ENCODE results near the gene MAP3K10.

MAP3K10 gene

DNA sequence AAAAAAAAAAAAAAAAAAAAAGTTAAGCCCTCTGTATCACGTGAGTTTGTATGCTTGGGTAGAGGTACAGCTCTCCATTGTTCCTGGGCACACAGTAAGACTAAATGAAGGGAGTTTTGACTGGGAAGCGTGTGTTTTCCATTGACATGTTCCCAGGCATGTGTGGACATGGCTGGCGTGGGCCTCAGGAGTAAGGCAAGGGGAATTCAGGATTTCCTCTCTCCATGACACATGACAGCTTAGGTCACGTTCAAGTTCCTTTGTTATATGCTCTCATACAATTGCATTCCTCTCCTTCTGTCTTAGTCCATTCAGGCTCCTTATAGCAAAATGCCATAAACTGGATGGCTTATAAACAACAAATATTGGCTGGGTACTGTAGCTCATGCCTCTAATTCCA lies 17.1 kb upstream of the MAP3K10 start:
- no peak for DNase-seq

DNA sequence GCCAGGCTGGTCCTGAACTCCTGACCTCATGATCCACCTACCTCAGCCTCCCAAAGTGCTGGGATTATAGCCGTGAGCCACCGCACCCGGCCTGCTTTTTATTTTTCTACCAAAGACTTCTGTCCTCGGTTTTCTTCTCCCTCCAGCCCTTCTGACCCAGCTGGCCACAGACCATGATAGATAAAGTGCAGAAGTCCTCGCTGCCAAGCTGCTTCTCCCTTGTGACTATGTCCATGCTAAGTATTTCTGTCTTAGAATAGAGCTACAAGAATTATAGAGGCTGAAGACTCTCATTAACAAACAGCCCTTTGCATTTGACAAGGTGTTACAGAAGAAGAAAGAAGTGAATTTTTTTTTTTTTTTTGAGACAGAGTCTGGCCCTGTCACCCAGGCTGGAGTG lies 15.4 kb upstream of the MAP3K10 start:
- no peak for DNase-seq

DNA sequence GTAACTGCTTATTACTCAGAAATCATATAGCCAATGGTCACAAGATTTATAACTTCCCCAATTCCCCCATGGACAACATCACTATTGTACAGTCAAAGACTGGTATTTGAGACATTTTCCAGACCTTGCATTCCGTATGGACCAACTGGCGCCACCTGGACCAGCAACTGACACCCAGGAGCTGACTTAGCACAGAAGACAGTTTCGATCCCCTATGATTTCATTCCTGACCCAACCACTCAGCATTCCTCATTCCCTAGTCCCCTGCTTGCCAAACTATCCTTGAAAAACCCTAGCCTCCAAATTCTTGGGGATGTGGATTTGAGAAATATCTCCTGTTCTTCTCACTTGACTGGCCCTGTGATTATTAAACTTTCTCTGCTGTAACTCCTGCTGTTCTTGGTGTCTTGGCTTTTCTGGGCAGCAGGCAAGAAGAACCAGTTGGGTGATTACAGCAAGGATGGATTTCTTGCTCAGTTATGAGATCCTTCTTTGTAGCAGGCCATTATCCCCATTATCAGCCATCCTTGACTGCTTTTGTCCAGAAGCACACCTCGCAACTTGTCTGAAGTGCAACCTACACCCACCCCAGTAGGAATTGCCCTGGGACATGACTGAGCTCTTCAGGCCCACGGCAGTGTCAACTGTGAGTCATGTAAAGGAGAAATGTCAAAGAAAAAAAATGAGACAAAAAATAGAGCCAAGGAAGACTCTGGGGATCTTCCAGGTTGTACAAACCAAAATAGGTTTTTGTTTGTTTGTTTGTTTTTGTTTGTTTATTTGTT lies 13.7 kb upstream of the MAP3K10 start:
- no peak for DNase-seq

DNA sequence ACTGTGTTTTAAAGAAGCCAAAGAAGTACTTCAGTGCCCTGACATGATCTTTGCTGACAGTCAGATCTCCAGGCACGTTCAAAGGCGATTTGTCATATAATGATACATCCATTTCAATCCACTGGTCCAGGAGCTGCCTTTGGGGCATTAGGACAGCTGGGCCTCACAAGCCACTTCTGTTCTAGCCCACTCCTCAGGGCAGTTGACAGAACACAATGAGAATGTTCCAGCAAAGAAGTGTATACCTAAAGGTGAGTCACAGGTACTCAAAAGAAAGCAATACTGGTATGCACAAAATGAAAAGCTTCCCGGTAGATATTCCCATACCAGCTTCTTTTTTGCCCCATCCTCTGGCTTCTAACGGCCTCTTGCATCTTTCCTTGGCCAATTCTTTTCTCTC lies 12.5 kb upstream of the MAP3K10 start:
- DNase-seq: no peak

DNA sequence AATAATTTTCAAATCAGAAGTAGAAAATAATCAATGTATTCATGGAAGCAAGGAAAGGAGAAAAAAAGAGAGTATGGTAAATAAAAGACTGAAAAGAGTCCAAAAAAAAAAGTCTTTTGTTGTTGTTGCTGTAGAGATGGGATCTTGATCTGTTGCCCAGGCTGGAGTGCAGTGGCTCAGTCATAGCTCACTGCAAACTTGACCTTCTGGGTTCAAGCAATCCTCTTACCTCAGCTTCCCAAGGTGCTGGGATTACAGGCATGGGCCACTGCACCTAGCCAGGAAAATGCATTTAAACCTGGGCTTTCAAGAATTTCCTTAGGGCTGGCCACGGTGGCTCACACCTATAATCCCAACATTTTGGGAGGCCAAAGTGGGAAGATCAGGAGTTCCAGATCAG lies 7.0 kb upstream of the MAP3K10 start:
- no peak for DNase-seq

DNA sequence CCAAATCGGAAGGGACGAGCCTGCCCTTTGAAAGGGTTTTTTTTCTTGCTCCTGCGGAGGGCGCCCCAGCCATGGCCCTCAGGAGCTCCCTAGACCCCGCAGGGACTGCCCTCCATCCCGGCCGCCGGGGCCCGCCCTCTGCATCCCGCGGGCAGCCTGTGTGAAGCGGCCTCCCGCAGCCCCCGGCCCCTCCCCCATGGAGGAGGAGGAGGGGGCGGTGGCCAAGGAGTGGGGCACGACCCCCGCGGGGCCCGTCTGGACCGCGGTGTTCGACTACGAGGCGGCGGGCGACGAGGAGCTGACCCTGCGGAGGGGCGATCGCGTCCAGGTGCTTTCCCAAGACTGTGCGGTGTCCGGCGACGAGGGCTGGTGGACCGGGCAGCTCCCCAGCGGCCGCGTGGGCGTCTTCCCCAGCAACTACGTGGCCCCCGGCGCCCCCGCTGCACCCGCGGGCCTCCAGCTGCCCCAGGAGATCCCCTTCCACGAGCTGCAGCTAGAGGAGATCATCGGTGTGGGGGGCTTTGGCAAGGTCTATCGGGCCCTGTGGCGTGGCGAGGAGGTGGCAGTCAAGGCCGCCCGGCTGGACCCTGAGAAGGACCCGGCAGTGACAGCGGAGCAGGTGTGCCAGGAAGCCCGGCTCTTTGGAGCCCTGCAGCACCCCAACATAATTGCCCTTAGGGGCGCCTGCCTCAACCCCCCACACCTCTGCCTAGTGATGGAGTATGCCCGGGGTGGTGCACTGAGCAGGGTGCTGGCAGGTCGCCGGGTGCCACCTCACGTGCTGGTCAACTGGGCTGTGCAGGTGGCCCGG lies 815 bp downstream of the MAP3K10 start:
- peak; percentile 13 for DNase-seq

DNA sequence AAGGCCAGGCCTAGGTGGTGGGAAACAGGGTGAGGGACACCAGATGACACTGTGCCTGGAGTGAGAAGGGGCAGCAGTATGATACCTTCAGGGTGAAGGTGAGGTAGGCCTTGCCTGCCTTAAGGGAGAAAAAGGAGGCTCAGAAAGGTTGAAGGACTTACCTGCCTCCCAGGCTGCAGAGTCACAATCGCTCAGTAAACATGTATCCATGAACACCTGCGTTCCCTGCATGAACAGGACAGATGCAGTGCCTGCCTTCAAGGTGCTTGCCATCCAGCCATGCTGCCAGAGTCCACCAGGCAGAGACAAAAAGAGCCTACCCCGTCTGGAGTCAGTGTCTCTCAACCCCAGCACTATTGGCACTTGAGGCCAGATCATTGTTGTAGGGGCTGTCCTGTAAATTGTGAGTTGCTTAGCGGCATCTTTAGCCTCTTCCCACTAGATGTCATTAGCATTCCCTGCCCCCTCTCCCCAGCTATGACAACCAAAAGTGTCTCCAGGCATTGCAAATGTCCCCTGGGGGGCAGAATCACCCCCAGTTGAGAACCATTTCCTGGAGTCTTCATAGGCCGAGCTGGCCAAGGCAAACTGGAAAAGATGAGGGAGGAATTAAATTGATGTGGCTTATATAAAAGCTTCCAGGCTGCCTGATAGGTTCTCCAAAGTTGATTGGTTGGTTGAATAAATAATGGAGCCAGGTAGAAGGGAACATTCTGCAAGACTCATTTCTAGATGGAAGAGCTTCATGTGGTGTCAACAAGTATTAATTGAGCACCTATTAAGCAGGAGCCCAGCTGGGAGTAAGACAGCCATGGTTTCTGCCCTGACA lies 1.7 kb downstream of the MAP3K10 start:
- no peak for DNase-seq

DNA sequence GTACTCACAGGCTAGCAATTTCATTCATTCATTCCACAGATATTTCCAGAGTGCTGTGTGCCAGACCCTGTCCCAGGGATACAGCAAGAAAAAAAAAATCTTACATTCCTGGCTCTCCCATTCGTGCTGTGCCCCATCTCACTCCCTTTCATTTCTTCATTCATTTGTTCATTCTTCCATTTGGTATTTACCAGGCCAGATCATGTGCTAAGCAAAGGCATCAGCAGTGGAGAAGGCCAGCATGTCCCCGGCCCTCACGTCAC lies 2.3 kb downstream of the MAP3K10 start:
- DNase-seq: peak; percentile 38

DNA sequence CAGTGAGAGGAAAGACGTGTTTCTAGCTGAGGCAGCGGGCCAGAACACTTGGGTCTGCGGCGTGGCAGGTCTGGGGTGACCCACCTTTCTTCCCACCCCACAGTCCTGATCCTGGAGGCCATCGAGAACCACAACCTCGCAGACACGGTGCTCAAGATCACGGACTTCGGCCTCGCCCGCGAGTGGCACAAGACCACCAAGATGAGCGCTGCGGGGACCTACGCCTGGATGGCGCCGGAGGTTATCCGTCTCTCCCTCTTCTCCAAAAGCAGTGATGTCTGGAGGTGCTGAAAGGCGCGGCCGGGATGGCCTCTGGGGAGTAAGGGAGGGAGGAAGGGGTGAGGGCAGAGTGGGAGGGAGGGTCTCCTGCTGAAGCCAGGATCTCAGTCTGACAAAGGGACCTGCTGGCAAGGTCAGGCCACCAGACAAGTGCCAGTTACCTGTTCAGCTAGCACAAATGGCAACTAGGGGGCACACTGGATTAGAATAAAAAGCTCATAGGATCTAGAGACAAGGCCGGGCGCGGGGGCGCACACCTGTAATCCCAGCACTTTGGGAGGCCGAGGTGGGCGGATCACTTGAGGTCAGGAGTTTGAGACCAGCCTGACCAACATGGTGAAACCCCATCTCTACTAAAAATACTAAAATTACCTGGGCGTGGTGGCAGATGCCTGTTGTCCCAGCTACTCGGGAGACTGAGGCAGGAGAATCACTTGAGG lies 7.2 kb downstream of the MAP3K10 start:
- no peak for DNase-seq

DNA sequence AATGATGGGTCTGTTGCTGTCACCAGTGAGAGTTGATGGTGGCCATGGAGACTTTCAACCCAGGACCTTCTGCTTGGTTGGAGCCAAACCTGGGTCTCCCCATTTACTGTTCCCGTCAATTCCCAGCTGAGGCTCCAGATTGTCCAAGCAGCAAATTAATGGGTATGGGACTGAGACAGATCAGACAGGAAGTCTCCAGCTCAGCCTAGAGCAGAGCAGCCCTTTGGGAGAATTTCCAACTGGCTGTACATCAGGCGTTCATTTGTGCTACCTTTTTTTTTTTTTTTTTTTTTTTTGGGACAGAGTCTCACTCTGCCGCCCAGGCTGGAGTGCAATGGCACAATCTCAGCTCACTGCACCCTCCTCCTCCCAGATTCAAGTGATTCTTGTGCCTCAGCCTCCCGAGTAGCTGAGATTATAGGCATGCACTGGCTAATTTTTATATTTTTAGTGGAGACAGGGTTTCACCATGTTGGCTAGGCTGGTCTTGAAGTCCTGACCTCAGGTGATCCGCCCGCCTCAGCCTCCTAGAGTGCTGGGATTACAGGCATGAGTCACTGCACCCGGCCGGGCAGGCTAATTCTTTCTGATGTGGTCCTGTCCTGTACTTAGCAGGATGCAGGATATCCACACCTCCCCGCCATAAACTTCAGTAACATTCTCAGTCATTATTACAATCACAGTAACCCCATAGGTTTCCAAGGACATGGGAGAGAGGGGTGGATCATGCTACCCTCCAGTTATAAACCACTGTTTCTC lies 9.3 kb downstream of the MAP3K10 start:
- DNase-seq: no peak

DNA sequence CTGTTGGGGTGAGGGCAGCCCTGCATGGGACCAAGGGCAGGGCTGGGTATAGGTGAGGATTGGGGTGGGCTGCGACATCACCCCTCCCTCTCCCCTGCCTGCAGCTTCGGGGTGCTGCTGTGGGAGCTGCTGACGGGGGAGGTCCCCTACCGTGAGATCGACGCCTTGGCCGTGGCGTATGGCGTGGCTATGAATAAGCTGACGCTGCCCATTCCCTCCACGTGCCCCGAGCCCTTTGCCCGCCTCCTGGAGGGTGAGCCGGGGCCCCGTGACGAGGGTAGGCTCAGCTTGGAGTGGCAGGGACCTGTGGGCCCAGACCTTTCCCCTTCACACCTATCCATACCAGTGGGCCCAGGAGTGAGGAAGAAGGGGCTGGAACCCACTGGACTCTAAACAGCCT lies 13.2 kb downstream of the MAP3K10 start:
- DNase-seq: no peak

DNA sequence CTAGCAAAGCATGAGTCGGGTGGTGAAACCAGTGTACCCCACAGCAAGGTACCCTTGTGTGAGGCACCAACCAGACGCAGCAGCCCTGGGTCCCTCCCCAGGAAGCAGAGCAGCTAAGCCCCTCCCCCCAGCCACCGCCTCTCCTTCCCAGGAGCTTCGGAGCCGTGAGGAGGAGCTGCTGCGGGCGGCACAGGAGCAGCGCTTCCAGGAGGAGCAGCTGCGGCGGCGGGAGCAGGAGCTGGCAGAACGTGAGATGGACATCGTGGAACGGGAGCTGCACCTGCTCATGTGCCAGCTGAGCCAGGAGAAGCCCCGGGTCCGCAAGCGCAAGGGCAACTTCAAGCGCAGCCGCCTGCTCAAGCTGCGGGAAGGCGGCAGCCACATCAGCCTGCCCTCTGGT lies 14.5 kb downstream of the MAP3K10 start:
- DNase-seq: no peak

DNA sequence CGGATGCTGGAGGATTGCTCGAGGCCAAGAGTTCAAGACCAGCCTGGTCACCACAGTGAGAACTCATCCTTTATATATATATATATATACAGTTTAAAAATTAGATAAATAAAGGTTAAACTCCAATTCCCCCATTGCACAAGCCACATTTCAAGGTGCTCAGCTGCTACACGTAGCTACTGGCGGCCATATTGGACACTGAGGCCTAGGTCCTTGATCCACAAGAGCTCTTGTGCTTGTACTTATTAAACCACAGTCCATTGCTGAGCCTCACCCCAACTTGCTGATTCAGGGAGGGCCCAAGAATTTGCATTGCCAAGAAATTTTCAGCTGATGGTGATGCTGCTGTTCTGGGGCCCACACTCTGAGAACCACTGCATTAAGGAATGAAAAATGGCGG lies 17.4 kb downstream of the MAP3K10 start:
- no peak for DNase-seq

DNA sequence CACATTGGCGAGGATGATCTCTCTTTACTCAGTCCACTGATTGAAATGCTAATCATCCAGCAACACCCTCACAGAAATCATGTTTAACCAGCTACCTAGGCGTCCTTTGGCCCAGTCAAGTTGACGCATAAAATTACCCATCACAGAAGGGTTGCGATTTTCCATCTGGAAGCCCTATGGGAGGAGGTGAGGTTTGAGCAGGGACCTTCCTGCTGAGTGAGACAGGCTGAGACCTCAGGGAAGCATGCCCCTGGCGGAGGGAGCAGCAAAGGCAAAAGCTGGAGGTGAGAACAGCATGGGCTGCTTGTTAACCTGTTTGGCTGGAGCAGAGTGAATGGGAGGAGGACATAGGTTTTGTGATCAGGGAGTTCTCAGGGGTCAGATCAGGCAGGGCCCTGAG lies 19.7 kb downstream of the MAP3K10 start:
- no peak for DNase-seq

DNA sequence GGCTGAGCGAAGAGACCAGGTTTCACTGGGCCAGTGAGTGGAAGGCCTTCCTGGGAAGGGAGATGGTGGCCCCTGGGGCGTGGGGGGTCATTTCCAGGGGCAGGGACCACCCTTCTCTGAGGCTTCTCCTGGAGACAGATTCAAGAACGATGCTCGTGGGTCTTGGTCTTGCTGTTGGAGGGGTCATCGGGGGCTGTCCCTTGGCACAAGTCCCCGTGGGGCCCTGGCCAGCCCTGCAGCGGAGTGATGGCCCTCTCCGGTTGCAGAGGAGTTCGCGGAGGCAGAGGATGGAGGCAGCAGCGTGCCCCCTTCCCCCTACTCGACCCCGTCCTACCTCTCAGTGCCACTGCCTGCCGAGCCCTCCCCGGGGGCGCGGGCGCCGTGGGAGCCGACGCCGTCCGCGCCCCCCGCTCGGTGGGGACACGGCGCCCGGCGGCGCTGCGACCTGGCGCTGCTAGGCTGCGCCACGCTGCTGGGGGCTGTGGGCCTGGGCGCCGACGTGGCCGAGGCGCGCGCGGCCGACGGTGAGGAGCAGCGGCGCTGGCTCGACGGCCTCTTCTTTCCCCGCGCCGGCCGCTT lies 22.1 kb downstream of the MAP3K10 start:
- DNase-seq: no peak

DNA sequence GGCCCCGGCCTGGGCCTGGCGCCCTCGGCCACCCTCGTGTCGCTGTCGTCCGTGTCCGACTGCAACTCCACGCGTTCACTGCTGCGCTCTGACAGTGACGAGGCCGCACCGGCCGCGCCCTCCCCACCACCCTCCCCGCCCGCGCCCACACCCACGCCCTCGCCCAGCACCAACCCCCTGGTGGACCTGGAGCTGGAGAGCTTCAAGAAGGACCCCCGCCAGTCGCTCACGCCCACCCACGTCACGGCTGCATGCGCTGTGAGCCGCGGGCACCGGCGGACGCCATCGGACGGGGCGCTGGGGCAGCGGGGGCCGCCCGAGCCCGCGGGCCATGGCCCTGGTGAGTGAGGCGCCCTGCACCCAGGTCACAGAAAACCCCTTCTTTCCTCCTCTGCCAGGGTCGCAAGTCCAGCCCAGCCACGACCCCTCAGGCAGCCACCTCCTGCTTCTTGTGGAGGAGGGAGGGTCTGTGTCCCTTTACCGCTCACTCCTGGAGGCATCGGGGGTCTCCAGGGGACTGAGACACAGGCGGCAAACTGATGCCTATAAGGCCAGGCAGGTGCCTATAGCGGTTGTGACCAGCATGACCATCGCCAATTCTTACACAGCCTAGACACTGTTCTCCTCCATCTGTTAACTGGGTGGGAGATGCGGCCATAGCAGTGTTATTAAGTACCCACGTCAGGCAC lies 22.8 kb downstream of the MAP3K10 start:
- no peak for DNase-seq

DNA sequence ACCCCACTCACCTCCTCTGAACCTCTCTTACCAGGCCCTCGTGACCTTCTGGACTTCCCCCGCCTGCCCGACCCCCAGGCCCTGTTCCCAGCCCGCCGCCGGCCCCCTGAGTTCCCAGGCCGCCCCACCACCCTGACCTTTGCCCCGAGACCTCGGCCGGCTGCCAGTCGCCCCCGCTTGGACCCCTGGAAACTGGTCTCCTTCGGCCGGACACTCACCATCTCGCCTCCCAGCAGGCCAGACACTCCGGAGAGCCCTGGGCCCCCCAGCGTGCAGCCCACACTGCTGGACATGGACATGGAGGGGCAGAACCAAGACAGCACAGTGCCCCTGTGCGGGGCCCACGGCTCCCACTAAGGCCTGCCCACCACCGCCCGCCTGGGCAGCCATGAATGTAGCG lies 23.7 kb downstream of the MAP3K10 start:
- no peak for DNase-seq

DNA sequence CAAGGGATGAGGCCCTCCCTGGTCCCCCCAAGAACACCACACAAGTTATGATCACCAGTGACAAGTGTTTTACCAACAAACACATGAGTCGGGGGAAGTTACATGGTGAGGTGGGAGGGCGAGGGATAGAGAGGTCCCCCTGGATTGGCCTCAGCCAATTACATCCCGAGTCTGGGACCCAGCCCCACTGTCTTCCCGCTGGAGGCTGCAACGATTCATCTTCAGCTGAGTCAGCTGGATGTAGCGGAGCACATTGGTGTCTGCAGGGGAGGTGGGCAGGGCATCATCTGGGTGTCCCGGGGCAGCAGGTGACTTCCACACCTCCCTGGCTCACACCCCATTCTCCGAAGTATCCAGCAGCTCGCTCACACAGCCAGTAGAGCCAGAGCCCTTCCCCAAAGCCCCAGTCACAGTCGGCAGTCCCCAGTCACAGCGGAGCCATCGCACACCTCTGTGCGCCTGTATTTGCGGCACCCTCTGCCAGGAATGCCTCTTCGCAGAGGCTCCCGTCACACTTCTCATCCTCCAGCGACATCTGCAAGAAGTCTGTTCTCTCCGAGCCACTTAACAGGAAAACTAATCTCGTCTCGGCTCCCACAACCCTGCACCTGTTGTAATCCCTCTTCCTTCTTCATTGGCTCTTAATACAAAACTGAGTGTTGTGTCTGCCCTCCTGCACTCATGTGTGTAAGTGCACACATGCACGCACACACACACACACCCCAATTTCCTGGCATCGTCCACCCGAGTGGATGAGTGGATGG lies 25.0 kb downstream of the MAP3K10 start:
- DNase-seq: no peak

DNA sequence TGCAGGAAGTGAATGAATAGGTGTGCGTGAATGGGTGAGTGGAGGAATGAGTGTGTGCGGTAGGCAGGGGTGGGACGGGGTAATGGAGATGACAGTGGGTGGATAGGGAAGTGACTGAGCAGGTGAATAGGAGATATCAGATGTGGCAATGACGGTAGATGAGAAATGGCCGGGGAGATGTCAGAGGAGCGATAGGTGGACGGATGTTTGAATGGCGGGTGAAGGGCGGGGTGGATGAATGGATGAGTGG lies 25.5 kb downstream of the MAP3K10 start:
- DNase-seq: no peak

DNA sequence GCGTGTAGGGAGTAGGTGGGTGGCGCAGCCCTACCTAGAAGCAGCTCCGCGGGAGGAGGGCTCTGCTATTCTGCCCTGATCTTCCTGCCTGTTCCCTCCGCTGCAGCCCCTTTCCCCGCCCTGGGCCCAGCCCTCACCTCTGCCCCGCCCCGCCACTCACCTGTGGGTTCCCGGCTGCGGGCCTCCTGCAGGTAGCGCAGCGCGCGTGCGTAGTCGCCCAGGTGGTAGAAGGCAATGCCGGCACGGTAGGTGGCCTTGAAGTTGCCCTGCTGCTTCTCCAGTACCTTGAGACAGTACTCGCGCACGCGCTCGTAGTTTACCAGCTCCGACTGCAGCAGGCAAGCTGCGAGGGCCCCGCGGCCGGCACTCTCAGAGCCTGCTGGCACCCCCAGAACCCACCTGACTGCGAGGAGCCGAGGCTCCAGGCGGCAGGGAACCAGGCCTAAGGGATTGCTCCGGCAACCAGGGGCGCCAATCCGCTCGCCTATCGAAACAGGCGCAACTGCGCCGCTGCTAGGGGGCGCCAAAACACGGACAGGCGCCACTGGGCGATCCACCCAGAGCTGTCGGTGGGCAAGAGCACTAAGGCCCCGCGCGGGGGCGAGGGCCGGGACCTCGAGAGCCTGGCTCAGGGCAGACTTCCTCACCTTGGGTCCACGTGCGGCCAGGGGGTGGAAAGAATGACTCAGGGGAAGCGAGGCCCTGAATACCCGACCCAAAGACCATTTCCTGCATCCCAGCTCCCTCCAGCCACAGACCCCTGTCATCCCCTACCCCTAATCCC lies 26.0 kb downstream of the MAP3K10 start:
- DNase-seq: no peak
